ENCODE results near the gene GSTA2. TPM values are rescaled to one million over a fixed set of nuclear protein-coding genes. Genes with fewer than 3 reads are reported as not detected.
"Not testable (repeated sequence)": the region's sequence is repeated elsewhere in the genome, so short reads cannot be mapped to it uniquely, and the experiment has no call there.

GSTA2 gene
- not detected for total RNA-seq
- long read RNA-seq = 0 reads

- DNase-seq; ATAC-seq; intact Hi-C loops (cut with DNase I): not testable (repeated sequence)
Measured at GRCh38 chr6:52763322-52763916, at the start of gene GSTA2. TSS of gene GSTA2 (minus strand) at chr6:52763475. CDS start at chr6:52757947, 5,528 bp downstream.

GRCh38 chr6:52809777-52810176, 46.5 kb upstream of the GSTA2 start:
- ATAC-seq; intact Hi-C loops (cut with DNase I); DNase-seq: not testable (repeated sequence)

- no peak for ATAC-seq
- no peak for DNase-seq
- intact Hi-C loops (cut with DNase I) = no loop called here
Measured at GRCh38 chr6:52808660-52809059, 45.4 kb upstream of the GSTA2 start.

- ATAC-seq; intact Hi-C loops (cut with DNase I): not testable (repeated sequence)
Measured at GRCh38 chr6:52803668-52804255, 40.5 kb upstream of the GSTA2 start, which contains the start of gene GSTA1. TSS of gene GSTA1 (minus strand) at chr6:52803816. CDS start at chr6:52799267, 4,549 bp downstream.

GRCh38 chr6:52802806-52803205, 39.5 kb upstream of the GSTA2 start:
- intact Hi-C loops (cut with DNase I) = no loop called here
- no peak for ATAC-seq

More at GRCh38 chr6:52803668-52804255, 40.5 kb upstream of the GSTA2 start, which contains the start of gene GSTA1:
- not testable (repeated sequence) for DNase-seq

GRCh38 chr6:52801188-52801841, 38.0 kb upstream of the GSTA2 start:
- intact Hi-C loops (cut with DNase I) = no loop called here

More at GRCh38 chr6:52802806-52803205, 39.5 kb upstream of the GSTA2 start:
- DNase-seq = no peak

GRCh38 chr6:52799272-52799671, 36.0 kb upstream of the GSTA2 start:
- DNase-seq; intact Hi-C loops (cut with DNase I); ATAC-seq: not testable (repeated sequence)

More at GRCh38 chr6:52801188-52801841, 38.0 kb upstream of the GSTA2 start:
- ATAC-seq (no peak), DNase-seq (no peak)

- ATAC-seq; DNase-seq; intact Hi-C loops (cut with DNase I): not testable (repeated sequence)
Measured at GRCh38 chr6:52794366-52794765, 31.1 kb upstream of the GSTA2 start.

- ATAC-seq (no peak), DNase-seq (no peak)
- intact Hi-C loops (cut with DNase I) = no loop called here
Measured at GRCh38 chr6:52790861-52791260, 27.6 kb upstream of the GSTA2 start.

GRCh38 chr6:52789658-52790057, 26.4 kb upstream of the GSTA2 start:
- intact Hi-C loops (cut with DNase I); DNase-seq; ATAC-seq: not testable (repeated sequence)

- intact Hi-C loops (cut with DNase I) = no loop called here
- DNase-seq (no peak), ATAC-seq (peak in 1 of 2 donors; percentile 67)
Measured at GRCh38 chr6:52788478-52788877, 25.2 kb upstream of the GSTA2 start.

- DNase-seq = no peak
- intact Hi-C loops (cut with DNase I) = no loop called here
- no peak for ATAC-seq
Measured at GRCh38 chr6:52787917-52788316, 24.6 kb upstream of the GSTA2 start.

- ATAC-seq (no peak), DNase-seq (no peak)
- intact Hi-C loops (cut with DNase I) = no loop called here
Measured at GRCh38 chr6:52786249-52786956, 23.1 kb upstream of the GSTA2 start.

- intact Hi-C loops (cut with DNase I); ATAC-seq; DNase-seq: not testable (repeated sequence)
Measured at GRCh38 chr6:52782696-52783274, 19.5 kb upstream of the GSTA2 start.

GRCh38 chr6:52782209-52782608, 18.9 kb upstream of the GSTA2 start:
- DNase-seq; ATAC-seq; intact Hi-C loops (cut with DNase I): not testable (repeated sequence)

- ATAC-seq = no peak
Measured at GRCh38 chr6:52779237-52779636, 16.0 kb upstream of the GSTA2 start.

GRCh38 chr6:52776711-52777351, 13.6 kb upstream of the GSTA2 start:
- DNase-seq = not testable (repeated sequence)

More at GRCh38 chr6:52779237-52779636, 16.0 kb upstream of the GSTA2 start:
- intact Hi-C loops (cut with DNase I) = no loop called here
- DNase-seq = no peak

GRCh38 chr6:52769399-52769798, 6.1 kb upstream of the GSTA2 start:
- ATAC-seq; intact Hi-C loops (cut with DNase I); DNase-seq: not testable (repeated sequence)

More at GRCh38 chr6:52776711-52777351, 13.6 kb upstream of the GSTA2 start:
- ATAC-seq; intact Hi-C loops (cut with DNase I): not testable (repeated sequence)

All from left cardiac atrium (tissue), 4 donors.